H9 (cell line): Measurements from ENCODE around the gene RIIAD1. TPM values are rescaled to one million over a fixed set of nuclear protein-coding genes. Genes with fewer than 3 reads are reported as not detected.
A peak's percentile ranks its signal among the peaks of the same experiment; 100 is the strongest.

Experiments
- DNase-seq: peaks from one replicate; pipeline ENCODE4 v3.0.0-alpha.2; 2017
- H2AFZ ChIP-seq: one replicate; pipeline ENCODE4 v1.6.1; 2013; ENCODE audit warnings: mild to moderate bottlenecking, low read length, control low read depth, moderate library complexity
- H2AK5ac ChIP-seq: 2 replicates; pipeline ENCODE4 v1.6.1; 2013; ENCODE audit warnings: low read length, control low read depth, mixed read lengths; ENCODE audit not compliant: insufficient read length
- H2BK120ac ChIP-seq: one replicate; pipeline ENCODE4 v1.6.1; 2013; ENCODE audit warnings: low read depth, mild to moderate bottlenecking, low read length, control low read depth, inconsistent platforms; ENCODE audit not compliant: poor library complexity, severe bottlenecking
- H2BK12ac ChIP-seq: 2 replicates; pipeline ENCODE4 v1.6.1; 2013; ENCODE audit warnings: low read length, control low read depth, mixed read lengths, low read depth; ENCODE audit not compliant: insufficient read length
- H2BK15ac ChIP-seq: 2 replicates; pipeline ENCODE4 v1.6.1; 2013; ENCODE audit warnings: low read depth, low read length, control low read depth
- H2BK20ac ChIP-seq: one replicate; pipeline ENCODE4 v1.6.1; 2013; ENCODE audit warnings: low read depth, mild to moderate bottlenecking, low read length, control low read depth, inconsistent platforms; ENCODE audit not compliant: poor library complexity, severe bottlenecking
- H2BK5ac ChIP-seq: 2 replicates; pipeline ENCODE4 v1.6.1; 2013; ENCODE audit warnings: low read length, control low read depth, mixed read lengths; ENCODE audit not compliant: insufficient read length
- H3K14ac ChIP-seq: 2 replicates; pipeline ENCODE4 v1.6.1; 2013; ENCODE audit warnings: low read length, control low read depth; ENCODE audit not compliant: insufficient read depth
- H3K18ac ChIP-seq: 2 replicates; pipeline ENCODE4 v1.6.1; 2013; ENCODE audit warnings: low read depth, mild to moderate bottlenecking, mixed read lengths, low read length, control low read depth; ENCODE audit not compliant: insufficient read length
- H3K23ac ChIP-seq: 2 replicates; pipeline ENCODE4 v1.6.1; 2013; ENCODE audit warnings: low read length, control low read depth, mixed read lengths, low read depth; ENCODE audit not compliant: insufficient read length
- H3K23me2 ChIP-seq: 2 replicates; pipeline ENCODE4 v1.6.1; 2013; ENCODE audit warnings: low read depth, mild to moderate bottlenecking, mixed read lengths, low read length, control low read depth; ENCODE audit not compliant: insufficient read length, poor library complexity, severe bottlenecking
- H3K27ac ChIP-seq: 2 replicates; pipeline ENCODE4 v1.5.1; 2013; ENCODE audit warnings: low read length, control low read depth, mixed read lengths, low read depth; ENCODE audit not compliant: insufficient read length
- H3K27me3 ChIP-seq: 2 replicates; pipeline ENCODE4 v1.6.1; 2013; ENCODE audit warnings: low read length, control low read depth, inconsistent platforms; ENCODE audit not compliant: insufficient read depth
- H3K4ac ChIP-seq: 2 replicates; pipeline ENCODE4 v1.6.1; 2013; ENCODE audit warnings: low read depth, mild to moderate bottlenecking, control low read depth, inconsistent platforms, low read length, moderate library complexity
- H3K4me1 ChIP-seq: 2 replicates; pipeline ENCODE4 v1.6.1; 2013; ENCODE audit warnings: low read length, control low read depth, inconsistent platforms; ENCODE audit not compliant: insufficient read depth
- H3K4me2 ChIP-seq: 2 replicates; pipeline ENCODE4 v1.6.1; 2013; ENCODE audit warnings: low read length, control low read depth, mixed read lengths; ENCODE audit not compliant: insufficient read length, insufficient read depth
- H3K56ac ChIP-seq: 2 replicates; pipeline ENCODE4 v1.6.1; 2013; ENCODE audit warnings: low read depth, mild to moderate bottlenecking, mixed read lengths, low read length, control low read depth; ENCODE audit not compliant: insufficient read length
- H3K79me1 ChIP-seq: 2 replicates; pipeline ENCODE4 v1.6.1; 2013; ENCODE audit warnings: low read depth, mild to moderate bottlenecking, moderate library complexity, low read length, control low read depth, inconsistent platforms; ENCODE audit not compliant: insufficient read depth, poor library complexity, severe bottlenecking
- H3K79me2 ChIP-seq: 2 replicates; pipeline ENCODE4 v1.6.1; 2013; ENCODE audit warnings: low read length, control low read depth, inconsistent platforms; ENCODE audit not compliant: insufficient read depth
- H3K9ac ChIP-seq: 2 replicates; pipeline ENCODE4 v1.6.1; 2013; ENCODE audit warnings: low read length, control low read depth, mixed read lengths; ENCODE audit not compliant: insufficient read length; ENCODE audit errors: extremely low read depth
- H3K9me3 ChIP-seq: one replicate; pipeline ENCODE4 v1.6.1; 2013; ENCODE audit warnings: low read depth, low read length, inconsistent platforms; ENCODE audit not compliant: control insufficient read depth
- H3T11ph ChIP-seq: one replicate; pipeline ENCODE4 v1.6.1; 2013; ENCODE audit warnings: mild to moderate bottlenecking, low read length, control low read depth, inconsistent platforms
- H4K20me1 ChIP-seq: one replicate; pipeline ENCODE4 v1.6.1; 2013; ENCODE audit not compliant: control insufficient read depth, insufficient read length, insufficient read depth
- H4K5ac ChIP-seq: 2 replicates; pipeline ENCODE4 v1.6.1; 2013; ENCODE audit warnings: low read depth, mild to moderate bottlenecking, mixed read lengths, low read length, control low read depth; ENCODE audit not compliant: insufficient read length
- H4K8ac ChIP-seq: replicated peaks from 2 replicates; pipeline ENCODE4 v1.6.1; 2013; ENCODE audit warnings: low read length, control low read depth, mixed read lengths, low read depth; ENCODE audit not compliant: insufficient read length
- H4K91ac ChIP-seq: 2 replicates; pipeline ENCODE4 v1.6.1; 2013; ENCODE audit warnings: low read depth, mild to moderate bottlenecking, moderate library complexity, mixed read lengths, low read length, control low read depth; ENCODE audit not compliant: insufficient read length
- H3K27ac Mint-ChIP-seq, 3 experiments: 2 replicates in 2 of 3; 3 replicates in 1 of 3; pipeline ENCODE4 v1.8.0; 2020 to 2021; ENCODE audit warnings: mixed read lengths in 3 of 3, mild to moderate bottlenecking in 1 of 3, moderate library complexity in 1 of 3
- H3K27me3 Mint-ChIP-seq: 2 replicates; pipeline ENCODE4 v1.8.0; 2021; ENCODE audit warnings: low read depth, mild to moderate bottlenecking, moderate library complexity, mixed read lengths
- H3K36me3 Mint-ChIP-seq, 3 experiments: 2 replicates in 2 of 3; 3 replicates in 1 of 3; pipeline ENCODE4 v1.8.0; 2020 to 2021; ENCODE audit warnings: low read depth in 3 of 3, mixed read lengths in 3 of 3; ENCODE audit not compliant: insufficient read depth in 1 of 3
- H3K4me1 Mint-ChIP-seq, 2 experiments: 2 replicates each; pipeline ENCODE4 v1.8.0; 2020; ENCODE audit warnings: mixed read lengths in 2 of 2
- H3K4me3 Mint-ChIP-seq, 2 experiments: 2 replicates in 1 of 2; 3 replicates in 1 of 2; pipeline ENCODE4 v1.8.0; 2020 to 2021; ENCODE audit warnings: mild to moderate bottlenecking in 2 of 2, mixed read lengths in 2 of 2, moderate library complexity in 1 of 2
- H3K9me3 Mint-ChIP-seq, 2 experiments: 2 replicates in 1 of 2; 3 replicates in 1 of 2; pipeline ENCODE4 v1.8.0; 2020; ENCODE audit warnings: mild to moderate bottlenecking in 2 of 2, mixed read lengths in 2 of 2, moderate library complexity in 1 of 2
- WGBS: extraction: QIAGEN DNeasy Blood & Tissue Kit; methylation state at CpG from one replicate; pipeline ENCODE4 v1.1.7; 2013; ENCODE audit warnings: missing lambda C conversion rate, low lambda C conversion rate, mixed read lengths; ENCODE audit not compliant: insufficient read length; ENCODE audit errors: extremely low coverage; 5-methylcytosine and 5-hydroxymethylcytosine counted together
- total RNA-seq: library from RNA; stranded (reverse); gene quantifications from 2 replicates; pipeline ENCODE4 v1.2.1, GENCODE V29; 2021
- TF ChIP-seq, protein P1 (sequence below): fragments of 200-600 bp; sonication (generic); conservative IDR thresholded peaks from 3 replicates; pipeline ENCODE4 v1.8.0; 2021; ENCODE audit warnings: antibody characterized with exemption, mild to moderate bottlenecking

The RIIAD1 gene
- total RNA-seq, 1 experiment from 2014 or later, result 1.4 TPM

GRCh38 chr1:151711044-151711800, 10.1 kb upstream of the RIIAD1 start:
- WGBS, result no CpG with 5 or more reads among the region's 21 CpGs
- Histone ChIP-seq H4K91ac (no peak overlapping the region), H3K79me1 (no peaks in the 10 kb centered on the region), H2AK5ac (no peak overlapping the region), H3K23ac (no peak overlapping the region), H2BK12ac (no peak overlapping the region), H3K9me3 (no peaks in the 10 kb centered on the region), H3K56ac (no peak overlapping the region), H3K4me1 (0 out of 2 replicates have a peak, but pooled peaks cover 4% of the 10 kb centered on the region), H2BK120ac (no peak overlapping the region), H3T11ph (no peak overlapping the region), H3K27ac (no peak overlapping the region), H2AFZ (no peak overlapping the region), H2BK20ac (no peak overlapping the region), H2BK15ac (no peak overlapping the region), H3K9ac (no peak overlapping the region), H4K5ac (no peak overlapping the region), H3K18ac (peak overlapping the region; percentile 36), H4K8ac (no peak overlapping the region), H3K14ac (peak overlapping the region; percentile 49; the same call in 1 of the 2 replicates), H3K23me2 (peaks cover 3% of the 10 kb centered on the region), H3K27me3 (no peaks in the 10 kb centered on the region; the same call in 1 of the 2 replicates), H3K4ac (no peak overlapping the region), H3K4me2 (no peak overlapping the region), H2BK5ac (no peak overlapping the region), H4K20me1 (no peaks in the 10 kb centered on the region), H3K79me2 (no peaks in the 10 kb centered on the region)
- H3K4me3 Mint-ChIP-seq, result no peak overlapping the region
- DNase-seq, result no peak
- H3K4me1 Mint-ChIP-seq, result peaks cover 28 to 36% of the 10 kb centered on the region in 2 experiments
- no peak overlapping the region for H3K27ac Mint-ChIP-seq
- peaks cover 8% of the 10 kb centered on the region for H3K27me3 Mint-ChIP-seq
- no peaks in the 10 kb centered on the region for H3K36me3 Mint-ChIP-seq
- TF ChIP-seq, protein P1, sequence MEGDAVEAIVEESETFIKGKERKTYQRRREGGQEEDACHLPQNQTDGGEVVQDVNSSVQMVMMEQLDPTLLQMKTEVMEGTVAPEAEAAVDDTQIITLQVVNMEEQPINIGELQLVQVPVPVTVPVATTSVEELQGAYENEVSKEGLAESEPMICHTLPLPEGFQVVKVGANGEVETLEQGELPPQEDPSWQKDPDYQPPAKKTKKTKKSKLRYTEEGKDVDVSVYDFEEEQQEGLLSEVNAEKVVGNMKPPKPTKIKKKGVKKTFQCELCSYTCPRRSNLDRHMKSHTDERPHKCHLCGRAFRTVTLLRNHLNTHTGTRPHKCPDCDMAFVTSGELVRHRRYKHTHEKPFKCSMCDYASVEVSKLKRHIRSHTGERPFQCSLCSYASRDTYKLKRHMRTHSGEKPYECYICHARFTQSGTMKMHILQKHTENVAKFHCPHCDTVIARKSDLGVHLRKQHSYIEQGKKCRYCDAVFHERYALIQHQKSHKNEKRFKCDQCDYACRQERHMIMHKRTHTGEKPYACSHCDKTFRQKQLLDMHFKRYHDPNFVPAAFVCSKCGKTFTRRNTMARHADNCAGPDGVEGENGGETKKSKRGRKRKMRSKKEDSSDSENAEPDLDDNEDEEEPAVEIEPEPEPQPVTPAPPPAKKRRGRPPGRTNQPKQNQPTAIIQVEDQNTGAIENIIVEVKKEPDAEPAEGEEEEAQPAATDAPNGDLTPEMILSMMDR, result no peak
- H3K9me3 Mint-ChIP-seq, result no peaks in the 10 kb centered on the region
